HG03439 (cell line): ENCODE data around the gene STK32C.
"Not testable (repeated sequence)": the region's sequence is repeated elsewhere in the genome, so short reads cannot be mapped to it uniquely, and the experiment has no call there.

ENCODE experiments used
- ATAC-seq: cut with Tn5 transposase; IDR thresholded peaks from one replicate; pipeline ENCODE4 v1.9.1; 2021; ENCODE audit warnings: mild to moderate bottlenecking, moderate library complexity; ENCODE audit not compliant: unreplicated experiment

STK32C gene

DNA sequence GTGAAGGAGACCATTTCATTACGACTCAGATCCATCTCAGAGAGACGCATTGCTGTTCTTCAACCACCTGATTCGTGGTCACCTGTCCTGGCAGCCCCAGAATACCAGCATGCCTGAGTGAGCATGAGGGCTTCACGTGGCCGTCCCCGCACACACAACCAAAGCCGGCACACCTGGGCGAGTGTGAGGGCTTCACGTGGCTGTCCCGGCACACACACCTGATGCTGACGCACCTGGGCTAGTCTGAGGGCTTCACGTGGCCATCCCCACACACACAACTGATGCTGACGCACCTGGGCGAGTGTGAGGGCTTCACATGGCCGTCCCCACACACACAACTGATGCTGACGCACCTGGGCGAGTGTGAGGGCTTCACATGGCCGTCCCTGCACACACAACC lies 86.8 kb downstream of the STK32C start:
- not testable (repeated sequence) for ATAC-seq

DNA sequence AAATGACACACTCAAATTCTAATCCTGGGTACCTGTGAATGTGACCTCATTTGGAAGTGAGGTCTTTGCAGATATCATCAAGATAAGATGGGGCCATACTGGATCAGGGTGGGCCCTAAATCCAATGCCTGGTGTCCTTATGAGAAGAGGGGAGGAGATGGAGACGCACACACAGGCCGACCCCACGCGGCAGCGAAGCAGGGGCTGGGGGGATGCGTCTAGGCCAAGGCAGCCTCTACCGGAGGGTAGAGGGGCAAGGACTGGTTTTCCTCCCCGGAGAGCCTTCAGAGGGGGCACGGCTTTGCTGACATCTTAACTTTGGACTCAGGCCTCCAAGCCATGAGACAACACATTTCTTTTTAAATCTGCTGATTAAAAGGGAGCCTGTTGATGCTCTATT lies 87.7 kb downstream of the STK32C start:
- ATAC-seq = no peak

DNA sequence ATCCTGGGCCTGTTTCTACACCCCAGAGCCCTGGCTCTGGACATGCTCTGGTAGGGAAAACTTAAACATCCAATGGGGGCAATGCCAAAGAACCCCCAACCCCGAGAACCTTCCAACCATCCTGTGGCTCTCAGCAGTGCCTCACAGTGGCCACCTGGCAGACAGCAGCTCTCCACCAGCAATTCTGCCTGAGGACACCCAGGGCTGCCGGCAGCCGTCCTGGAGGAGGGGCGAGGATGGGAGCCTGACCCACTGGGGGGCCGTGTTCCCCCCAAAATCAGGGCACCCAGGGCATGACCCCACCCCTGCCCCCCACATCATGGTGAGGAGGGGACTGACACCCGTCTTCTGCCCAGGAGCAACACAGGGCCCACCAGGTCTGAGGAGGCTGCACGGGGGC lies 88.3 kb downstream of the STK32C start:
- no peak for ATAC-seq

DNA sequence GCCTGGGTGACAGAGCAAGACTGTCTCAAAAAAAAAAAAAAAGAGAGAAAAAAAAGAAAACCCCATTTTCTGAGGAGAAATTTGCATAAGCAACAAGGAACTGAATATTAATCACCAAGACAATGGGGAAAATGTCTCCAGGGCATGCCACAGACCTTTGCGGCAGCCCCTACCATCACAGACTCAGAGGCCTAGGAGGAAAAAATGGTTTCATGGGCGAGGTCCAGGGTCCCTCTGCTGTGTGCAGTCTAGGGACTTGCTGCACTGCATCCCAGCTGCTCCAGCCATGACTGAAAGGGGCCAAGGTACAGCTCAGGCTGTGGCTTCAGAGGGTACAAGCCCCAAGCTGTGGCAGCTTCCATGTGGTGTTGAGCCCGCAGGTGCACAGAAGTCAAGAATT lies 91.3 kb downstream of the STK32C start:
- not testable (repeated sequence) for ATAC-seq

DNA sequence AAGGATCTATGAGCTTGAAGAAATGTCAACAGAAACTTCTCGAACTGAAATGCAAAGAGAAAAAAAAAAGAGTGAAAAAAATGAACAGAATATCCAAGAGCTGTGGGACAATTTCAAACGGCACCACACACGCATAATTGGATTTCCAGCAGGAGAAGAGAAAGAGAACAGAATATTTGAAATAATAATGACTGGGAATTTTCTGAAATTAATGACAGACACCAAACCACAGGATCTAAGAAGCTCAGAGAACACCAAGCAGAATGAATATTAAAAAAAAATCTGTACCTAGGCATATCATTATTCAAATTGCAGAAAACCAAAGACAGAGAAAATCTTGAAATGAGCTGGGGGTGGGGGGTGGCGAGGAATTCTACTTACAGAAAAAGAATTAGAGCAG lies 93.8 kb downstream of the STK32C start:
- ATAC-seq = no peak

DNA sequence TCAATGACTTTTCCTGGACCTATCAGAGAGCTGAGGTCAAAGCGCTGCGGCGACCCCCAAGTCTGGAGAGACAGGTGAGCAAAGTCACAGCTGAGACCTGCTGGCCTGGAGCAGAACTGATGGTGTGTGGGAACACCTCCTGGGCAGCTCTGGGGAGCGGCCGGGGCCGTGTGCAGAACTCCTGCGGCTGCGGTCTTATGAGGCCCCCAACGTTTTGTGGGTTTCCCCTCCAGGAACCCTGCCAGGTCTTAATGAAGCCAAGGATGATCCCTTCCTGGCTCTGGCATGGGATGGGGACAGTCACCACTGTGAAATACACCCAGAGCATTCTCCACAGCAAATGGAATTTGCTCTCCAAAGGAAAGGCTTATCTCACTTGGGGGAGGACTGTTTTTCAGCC lies 94.9 kb downstream of the STK32C start:
- ATAC-seq = no peak

DNA sequence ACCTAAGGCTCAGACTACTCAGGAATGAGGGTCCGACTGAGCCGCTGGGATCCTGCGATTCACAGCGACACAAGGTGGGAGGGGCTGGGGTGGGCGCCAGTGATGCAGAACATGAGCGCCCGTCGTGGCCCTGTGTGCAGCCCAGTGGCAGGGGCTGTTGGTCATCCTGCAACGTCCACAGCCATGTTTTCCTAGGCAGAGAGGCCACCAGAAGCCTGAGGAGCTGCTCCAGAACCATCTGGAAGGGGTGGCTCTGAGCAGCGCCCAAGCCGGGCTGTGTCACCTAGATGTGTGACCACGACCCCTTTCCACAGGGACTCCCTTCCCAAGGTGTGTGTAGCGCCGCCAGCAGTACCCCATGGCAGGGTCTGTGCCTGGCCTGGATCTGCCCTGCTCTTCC lies 96.5 kb downstream of the STK32C start:
- ATAC-seq = no peak

DNA sequence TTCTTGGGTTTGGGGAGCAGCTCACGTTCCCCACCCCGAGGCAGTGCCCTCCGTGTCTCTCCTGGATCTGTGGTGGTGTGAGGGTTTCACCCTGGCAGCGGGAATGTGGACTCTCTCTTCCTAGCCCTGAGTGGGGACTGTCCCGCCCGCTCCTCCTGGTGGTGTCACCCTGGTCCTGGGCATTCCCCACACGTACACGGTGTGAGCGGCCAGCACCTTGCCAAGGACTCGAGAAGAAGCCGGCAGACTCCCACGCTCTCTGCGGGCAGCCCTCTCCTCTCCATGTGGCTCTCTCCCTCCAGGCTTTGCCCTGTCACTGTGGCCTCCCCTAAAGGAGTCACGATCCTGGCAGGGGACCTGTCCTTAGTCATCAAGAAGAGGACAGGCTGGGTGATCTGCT lies 97.0 kb downstream of the STK32C start:
- no peak for ATAC-seq

DNA sequence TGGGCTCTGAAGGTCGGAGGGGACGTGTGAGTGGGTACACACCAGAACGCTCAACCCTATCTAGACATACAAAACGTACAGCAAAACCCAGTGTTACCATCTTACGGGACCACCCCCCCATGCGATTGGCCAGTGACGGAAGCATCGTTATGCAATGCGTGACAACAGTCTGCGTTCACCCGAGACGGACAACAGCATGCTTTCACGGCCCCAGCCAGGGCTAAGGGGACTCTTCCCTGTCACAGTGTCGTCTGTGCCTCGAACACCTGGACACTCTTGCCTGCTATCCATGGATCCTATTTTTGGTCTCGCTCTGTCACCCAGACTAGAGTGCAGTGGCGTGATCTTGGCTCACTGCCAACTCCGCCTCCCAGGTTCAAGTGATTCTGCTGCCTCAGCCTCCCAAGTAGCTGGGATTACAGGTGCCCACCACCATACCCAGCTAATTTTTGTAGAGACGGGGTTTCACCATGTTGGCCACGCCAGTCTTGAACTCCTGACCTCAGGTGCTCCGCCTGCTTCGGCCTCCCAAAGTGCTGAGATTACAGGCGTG lies 97.7 kb downstream of the STK32C start:
- ATAC-seq = no peak

DNA sequence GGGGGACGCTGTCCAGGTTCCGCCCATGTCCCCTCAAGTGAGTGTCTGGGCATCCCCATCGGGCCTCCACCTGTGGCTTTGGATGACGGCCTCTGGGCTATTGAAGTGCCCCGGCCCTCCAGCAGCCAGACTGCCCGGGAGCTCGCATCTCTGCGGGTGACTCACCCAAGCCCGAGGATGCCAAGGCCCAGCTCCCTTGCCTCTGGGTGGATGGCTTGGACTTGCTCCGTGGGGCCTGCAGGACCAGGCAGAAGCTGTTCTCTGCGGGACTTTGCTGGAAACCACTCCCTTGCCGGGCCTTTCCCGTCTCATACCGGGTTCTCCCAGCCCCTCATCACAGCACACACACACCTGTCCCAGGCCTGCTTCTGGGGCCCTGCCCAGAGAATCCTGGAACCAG lies 98.6 kb downstream of the STK32C start:
- ATAC-seq = no peak

DNA sequence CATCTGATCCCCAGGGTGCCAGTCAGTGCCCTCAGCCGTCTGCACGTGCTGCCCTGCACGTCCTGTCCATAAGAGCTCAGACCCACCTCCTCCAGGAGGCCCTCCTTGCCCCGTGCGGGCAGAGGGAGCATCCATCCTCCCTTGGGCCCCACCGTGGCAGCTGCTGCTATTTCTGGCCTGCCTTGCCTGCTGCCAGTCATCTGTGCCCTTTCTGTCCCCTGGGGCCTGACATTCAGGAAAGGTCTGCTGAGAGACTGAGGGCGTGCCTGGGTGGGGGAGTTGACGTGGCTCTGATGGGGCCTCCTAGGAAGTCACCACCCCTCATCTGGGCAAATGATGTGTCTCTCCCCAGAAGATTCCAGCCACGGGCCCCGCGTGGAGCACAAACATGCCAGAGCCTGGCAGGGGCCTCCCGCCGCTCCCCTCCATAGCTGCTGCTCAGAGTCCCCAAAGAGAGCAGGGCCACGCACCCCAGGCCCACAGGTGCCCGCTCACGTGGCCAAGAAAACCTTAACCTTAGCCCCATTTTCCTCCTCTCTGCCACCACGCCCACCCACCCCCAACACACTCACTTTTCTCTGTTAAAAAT lies 99.2 kb downstream of the STK32C start:
- ATAC-seq = no peak

DNA sequence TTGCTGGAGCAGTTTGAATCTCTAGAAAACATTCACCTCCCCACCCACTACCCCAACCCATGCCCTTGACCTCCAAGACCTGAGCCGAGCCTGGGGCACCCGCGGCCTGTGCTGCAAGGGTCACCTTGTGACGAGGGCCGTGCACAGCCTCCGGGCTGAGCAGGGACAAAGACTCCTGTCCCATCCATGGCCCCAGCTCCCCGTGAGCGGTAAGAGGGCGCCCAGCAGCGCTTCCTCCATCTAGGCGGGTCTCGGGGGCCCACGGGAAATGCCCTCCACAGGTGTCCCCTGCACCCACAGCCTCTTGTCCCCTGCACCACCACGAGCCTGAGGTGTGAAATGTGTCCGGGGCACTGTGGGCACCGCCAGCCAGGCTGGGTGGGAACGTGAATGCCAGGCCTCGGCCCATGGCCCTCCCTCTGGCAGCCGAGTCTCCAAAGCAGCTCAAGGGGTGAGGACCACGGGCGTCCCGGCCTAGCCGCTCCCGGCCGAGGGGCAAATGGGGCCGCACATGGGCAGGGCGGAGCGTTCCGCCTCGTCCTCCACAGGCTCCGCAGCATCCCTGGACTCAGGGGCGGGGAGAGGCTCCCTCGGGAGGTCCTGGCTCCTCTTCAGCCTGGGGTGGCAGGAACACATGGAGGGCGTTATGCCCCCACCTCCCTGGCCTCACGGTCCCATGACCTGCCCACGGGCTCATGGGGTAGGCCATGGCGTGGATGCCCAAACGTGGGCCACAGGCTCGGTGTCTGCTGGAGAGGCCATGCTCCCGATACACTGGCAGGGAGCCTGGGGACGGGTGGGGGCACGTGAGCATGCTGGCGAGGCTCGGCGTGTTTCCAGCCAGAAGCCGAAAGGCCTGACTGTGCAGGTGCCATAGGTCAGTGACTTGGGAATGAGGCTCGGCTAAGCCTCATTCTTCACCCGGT lies 100.0 kb downstream of the STK32C start:
- ATAC-seq = no peak

DNA sequence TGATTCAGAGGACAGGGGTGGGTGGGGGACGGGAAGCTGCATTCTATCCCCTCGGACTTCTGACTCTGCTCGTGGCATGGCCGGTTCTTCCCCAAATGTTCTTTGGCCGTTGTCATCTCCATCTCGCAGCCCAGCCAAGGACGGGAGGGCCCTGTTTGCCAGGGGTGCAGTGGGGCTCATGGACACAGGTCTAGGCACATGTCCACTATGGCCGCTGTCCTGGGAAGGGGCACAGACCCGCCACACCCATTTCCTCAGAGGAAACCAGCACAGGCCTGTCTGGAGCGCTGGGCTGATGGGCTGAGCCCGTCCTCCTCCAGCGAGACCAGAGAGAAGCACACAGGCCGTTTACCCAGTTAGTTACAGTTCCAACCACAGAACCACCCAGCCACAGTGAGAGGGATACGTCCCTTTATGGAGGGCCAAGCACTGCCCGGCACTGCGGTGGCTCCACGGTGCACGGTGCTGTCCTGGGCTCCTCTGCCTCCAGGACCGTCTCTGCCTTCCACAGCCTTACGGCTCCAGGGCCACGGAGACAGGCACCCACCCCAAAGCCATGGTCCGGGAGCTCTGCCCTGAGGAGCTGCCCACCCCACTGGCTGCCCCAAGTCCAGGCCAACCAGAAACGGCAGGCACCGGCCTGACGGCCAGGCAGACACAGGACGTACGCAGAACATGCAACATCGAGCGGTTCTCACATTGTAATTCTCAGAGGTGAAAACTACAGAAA lies 100.8 kb downstream of the STK32C start:
- no peak for ATAC-seq

DNA sequence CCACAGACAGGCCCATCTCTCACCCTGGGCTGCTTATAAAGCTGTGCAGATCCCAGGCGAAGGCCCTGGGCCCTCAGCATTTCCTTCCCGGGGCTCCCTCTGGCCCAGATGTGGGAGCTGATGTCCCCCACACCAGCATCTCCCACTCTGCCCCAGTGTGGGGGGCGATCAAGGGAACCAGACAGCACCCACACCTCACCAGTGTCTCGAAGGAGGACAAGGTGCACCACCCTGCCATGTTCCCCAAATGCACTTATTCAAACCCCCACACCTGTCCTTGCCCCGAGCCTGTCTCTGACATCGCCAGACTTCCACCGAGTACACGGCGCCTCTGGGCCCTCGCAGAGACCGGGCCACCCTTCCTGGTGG lies 101.4 kb downstream of the STK32C start:
- ATAC-seq = no peak

DNA sequence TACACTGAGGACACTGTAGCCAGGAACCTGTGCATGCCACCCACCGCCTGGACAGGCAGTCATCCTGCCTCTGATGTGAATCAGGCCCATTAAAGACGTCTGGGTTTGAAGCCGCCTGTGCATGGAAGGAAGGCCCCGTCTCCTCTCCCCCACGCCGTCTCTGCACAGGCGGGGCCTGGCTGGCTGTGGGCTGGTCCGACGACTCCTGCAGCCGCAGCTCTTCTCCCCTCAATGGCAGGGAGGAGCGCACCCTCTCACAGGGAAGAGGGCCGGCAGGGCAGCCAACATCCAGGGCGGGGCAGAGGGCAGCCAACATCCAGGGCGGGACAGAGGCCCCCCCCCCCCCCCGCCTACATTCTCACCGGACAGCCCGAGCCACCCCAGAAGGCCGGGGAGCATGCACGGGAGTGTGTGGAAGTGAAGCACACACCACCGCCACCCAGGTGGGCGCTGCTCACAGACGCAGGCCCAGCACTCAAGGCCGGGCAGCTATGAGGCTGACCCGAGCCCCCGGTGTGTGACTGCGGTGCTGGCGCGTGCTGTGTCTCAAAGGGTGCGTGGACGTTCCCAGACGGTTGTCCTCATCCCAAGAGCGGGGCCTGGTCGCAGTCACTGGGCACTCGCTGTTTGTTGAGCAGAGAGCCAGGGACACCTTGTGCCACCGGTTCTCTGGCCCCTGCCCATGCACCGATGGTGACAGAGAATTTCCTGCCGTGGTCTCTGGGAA lies 101.9 kb downstream of the STK32C start:
- ATAC-seq = no peak

DNA sequence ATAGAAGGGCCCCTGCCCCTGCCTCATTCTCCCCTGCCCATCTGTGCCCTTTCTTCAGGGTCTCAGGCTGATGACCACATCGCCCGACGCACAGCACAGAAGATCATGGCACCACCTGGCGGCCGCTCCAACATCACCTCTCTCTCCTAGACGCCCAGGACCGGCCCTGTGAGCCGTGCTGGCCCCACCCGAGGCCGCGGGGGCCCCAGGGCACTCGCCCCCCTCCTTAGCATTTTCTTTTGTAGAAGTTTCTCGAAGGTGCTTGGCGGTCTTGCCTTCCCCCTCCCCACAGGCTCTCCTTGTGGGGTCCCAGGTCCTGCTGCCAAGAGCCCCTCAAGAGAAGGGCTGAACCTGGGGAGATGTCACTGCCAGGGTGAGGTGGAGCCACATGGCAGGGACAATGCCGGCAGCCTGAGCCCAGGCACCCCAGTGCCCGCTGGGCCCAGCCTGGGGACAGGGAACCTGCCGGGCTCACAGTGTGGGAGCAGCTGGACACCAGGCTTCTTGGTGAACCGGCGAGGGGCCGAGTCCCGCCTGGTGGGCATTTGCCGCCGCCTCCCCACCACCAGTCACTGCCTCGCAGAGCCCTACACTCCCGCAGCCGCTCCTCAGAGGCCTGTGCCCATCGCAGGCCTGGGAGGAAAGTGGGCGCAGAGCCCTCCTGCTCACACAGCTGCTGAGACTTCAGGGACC lies 102.8 kb downstream of the STK32C start:
- ATAC-seq = no peak

DNA sequence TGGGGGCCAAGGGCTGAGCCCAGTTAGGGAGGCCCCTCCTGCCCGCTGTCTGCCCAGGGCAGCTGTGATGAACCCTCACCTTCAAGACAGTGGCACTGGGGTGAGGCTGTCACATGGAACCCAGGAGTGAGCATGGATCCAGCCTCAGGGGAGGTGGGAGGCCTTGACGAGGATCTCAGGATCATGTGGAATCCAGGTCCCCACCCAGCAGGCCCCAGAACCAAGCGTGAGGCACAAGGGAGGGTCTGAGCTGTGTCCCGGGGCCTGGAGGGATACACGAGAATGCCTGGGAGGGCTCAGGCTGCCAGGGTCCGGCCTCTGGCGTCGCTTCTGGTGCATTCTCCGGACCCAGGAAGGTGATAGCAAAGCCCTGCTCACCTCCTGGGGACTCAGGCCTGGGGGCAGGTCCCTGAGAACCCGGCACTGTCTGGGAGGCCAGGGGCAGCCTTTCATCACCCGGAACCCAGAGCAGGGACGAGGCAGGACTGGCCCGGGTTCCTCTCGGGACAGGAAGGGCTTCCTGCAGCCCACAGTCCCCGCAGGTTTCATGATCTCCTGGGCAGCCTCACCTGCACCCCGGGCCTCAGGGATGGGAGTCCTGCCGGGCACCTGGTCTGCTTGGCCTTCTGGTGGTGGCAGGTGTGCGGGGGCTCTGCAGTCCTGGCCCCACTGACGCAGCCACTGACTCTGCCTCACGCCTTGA lies 103.5 kb downstream of the STK32C start:
- ATAC-seq = no peak

DNA sequence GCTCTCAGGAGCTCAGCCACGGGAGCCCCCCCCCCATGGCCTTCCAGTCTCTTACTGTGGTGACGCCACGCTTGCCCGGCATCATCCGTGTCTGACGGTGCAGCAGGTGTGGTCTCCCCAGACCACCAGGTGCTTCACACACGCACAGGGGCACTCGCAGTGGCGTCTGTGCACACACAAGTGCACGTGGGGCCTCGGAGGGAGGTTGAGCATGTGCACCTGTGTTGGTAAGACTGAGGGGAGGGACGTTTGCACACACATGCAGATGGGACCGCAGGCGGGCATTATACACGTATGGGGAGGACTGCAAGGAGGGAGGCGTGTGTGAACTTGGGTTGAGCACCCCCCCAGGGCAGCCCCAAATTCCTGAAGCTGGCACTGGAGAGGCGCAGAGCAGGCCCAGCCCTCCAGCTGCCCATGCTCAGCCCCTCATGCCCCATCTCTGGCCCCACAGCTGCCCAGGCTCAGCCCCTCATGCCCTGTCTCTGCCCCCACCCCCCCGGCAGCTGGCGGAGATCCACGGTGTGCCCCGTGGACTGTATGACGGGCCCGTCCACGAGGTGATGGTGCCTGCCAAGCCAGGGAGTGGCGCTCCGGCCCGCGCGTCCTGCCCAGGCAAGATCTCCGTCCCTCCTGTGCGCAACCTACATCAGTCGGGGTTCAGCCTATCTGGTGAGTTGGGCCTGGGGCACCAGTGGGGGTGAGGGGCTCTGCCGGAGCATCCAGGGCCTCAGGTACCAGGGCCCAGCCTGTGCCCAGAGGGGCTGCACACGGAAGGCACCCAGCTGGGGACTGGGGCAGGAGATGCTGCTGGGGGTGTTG lies 104.3 kb downstream of the STK32C start:
- ATAC-seq = no peak
